HUDEP-2 (cell line): ENCODE results near the gene KRTAP13-2.

Source experiments
- DNase-seq, 76 experiments: peaks; one replicate each; lab custom pipeline; 2025; ENCODE audit not compliant: unreplicated experiment in 76 of 76; lab: John Stamatoyannopoulos, UW

The KRTAP13-2 gene, protein sequence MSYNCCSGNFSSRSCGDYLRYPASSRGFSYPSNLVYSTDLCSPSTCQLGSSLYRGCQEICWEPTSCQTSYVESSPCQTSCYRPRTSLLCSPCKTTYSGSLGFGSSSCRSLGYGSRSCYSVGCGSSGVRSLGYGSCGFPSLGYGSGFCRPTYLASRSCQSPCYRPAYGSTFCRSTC

DNA sequence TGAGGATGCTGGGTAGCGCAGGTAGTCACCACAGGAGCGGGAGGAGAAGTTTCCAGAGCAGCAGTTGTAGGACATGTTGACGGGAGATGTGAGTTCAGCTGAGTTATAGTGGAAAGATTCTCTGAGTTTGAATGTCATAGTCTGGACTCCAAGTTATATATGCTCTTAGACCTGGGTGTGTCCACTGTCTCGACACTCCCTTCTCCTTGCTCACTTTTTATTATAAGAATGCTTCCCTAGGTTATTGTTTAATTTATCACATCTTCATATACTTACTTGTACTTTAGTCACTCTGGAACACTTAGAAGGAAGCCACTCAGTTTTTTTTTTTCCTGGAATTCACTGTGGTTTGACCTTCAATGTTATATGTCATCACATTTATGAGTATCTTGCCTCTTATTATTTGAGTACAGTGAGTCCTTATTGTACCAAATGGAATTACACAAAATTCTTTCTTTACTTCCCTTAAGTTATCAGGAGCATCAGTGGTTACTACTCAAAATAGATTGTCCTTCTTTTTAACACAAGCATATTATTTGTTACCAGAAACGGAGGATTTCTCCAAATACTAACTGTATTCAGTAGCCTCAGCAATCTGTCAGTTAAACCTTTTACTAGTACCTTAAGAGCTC lies at the start of gene KRTAP13-2:
TSS of gene KRTAP13-2 (minus strand) at position 133 of the 632 bp plus-strand sequence. CDS start at position 75, 58 bp downstream.
- no peak for DNase-seq

DNA sequence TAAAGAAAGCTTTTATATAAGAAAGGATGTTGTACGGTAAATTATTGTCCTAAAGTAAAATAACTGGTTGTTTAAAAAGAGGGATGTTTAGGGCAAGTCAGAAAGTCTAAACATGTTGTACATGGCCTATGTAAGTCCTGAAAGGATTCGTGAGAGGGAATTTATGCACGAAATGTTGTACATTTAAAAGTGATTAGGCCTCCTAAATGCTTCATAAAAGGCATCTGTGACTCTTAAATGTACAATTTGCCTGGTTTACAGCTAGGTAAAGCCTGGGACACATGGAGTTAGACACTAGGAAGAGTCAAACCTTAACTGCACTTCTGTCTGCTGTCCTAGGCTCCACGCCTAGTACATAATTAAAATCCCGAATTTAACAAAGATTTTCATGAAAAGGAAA lies 43.9 kb upstream of the KRTAP13-2 start:
- DNase-seq = no peak

DNA sequence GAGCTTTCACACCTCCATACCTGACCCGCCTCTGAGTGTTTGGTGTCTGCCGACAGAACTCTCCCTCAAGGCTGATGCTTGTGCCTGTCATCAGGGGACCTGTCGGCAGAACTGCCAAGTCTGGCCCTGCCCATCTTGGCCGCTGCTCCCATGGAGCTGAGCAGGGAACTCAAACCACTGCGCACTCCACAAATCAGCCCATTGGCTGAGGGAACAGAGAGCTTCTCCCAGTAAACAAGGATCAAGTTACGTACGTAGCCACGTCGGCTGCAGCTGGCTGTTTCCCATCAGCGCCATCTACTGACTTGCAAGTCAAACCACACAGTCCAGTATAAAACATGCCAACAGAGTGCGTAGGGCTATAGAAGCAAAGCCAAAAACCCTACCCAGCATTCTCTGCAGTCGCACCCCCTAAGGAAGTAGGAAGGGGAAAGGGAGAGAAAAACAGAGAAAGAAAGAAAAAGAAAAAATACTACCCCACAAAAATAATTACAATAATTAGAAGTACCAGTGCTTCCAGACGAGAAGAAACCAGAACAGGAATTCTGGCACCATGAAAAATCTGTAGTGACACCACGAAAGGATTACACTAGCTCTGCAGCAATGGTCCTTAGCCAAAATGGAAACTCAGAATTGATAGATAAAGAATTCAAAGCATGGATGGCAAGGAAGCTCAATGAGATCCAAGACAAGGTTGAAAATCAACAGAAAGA lies 36.9 kb upstream of the KRTAP13-2 start:
- DNase-seq = peak in 11 of 76 experiments; percentile 1 to 45 (median 11)

DNA sequence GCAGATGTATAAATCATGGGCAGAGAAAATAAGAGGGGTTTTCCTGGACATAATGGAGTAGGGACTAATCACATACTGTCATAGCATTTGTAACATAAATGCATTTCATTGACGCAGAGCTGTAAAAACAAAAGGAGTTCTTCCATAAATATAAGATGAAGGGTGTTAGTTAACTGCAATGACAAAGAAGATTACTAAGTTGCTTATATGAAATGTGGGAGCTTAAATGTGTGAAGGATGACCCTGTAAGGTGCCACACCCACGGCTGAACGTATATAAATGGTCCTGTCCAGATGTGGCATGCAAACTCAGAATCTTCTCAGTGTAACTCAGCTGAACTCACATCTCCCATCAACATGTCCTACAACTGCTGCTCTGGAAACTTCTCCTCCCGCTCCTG lies 23.7 kb upstream of the KRTAP13-2 start, which contains the start of gene KRTAP13-1:
TSS of gene KRTAP13-1 (plus strand) at position 301 of the 400 bp plus-strand sequence. CDS start at position 357, 56 bp downstream.
- DNase-seq = no peak

DNA sequence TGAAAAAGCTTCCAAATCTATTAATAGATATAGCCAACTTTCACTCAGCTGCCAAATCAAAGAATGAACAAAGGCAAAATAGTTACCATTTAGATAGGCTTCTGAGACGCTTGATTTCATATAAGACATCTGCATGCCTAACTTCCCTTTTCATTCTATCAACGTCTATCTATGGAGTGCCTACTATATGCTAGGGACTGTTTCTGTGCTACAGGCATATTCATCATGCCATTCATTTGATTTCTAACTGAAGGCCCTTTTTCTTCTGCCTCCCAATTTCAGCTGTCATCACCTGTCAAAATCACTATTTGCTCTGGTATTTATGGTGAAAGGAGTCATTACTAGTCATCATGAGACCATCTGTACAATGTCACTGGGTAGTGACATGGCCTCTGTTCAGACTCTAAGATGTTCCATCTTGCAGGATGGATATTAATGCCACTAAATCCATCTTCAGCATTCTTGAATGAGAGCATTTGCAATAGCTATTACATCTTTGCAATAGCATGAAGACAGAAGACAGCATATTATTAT lies 19.5 kb upstream of the KRTAP13-2 start:
- no peak for DNase-seq

DNA sequence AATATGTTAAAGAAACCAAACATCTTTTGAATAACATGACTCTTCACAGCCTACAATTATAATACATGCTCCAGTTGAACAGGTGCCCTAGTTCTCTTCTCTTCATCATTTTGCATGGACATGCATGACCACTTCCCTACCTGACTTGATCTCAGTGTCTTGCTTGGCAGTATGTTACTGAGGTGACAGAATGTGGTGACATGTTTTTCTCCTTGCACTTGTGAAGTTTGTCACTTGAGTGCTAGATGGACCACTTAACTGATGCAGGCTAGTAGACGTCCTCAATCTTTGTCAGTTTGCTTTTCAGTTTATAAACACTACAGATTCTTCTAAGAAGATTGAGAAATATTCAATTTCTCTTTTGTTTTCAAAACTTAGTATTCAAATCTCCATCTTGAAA lies 10.1 kb upstream of the KRTAP13-2 start:
- DNase-seq = no peak

GRCh38 chr21:30355906-30356305 lies 16.2 kb downstream of the KRTAP13-2 start:
- no peak for DNase-seq

GRCh38 chr21:30354308-30355005 lies 17.6 kb downstream of the KRTAP13-2 start:
- no peak for DNase-seq

DNA sequence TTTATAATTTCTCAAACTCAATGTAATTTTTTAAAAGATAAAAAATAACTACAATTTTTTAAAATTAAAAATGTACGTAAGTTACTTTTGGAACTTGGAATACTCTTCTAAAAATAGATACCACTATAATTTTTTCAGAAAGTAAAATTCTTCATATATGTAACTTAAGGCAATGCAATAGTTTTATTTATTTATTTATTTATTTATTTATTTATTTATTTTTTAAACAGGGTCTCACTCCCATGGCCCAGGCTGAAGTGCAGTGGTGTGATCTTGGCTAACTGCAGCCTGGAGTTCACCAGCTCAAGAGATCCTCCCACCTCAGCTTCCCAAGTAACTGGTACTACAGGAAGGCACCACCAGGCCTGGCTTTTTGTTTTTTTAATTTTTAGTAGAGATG lies 20.5 kb downstream of the KRTAP13-2 start:
- DNase-seq = no peak

DNA sequence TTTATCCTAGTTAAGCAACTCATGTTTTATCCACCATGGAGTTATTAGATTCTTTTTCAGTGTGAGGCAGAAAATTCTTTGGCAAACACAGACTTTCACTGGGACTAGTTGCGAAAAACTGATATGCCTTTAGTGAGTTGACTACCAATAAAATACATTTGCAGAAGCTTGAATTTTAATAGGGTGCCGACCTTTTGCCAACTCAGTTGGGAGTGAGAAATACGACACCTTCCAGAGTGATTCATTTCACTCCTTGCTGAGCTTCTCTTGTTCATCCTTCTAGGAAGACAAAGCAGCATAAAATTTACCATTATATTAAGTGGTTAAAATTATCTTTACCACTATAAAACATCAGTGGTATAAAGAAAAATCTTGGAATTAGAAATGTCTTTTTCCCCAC lies 22.5 kb downstream of the KRTAP13-2 start:
- DNase-seq = no peak

GRCh38 chr21:30348506-30348905 lies 23.6 kb downstream of the KRTAP13-2 start, which contains the start of gene KRTAP23-1:
TSS of gene KRTAP23-1 (minus strand) at chr21:30348606. CDS start at chr21:30348606, 0 bp downstream.
- peak in 1 of 76 experiments; percentile 1 for DNase-seq

DNA sequence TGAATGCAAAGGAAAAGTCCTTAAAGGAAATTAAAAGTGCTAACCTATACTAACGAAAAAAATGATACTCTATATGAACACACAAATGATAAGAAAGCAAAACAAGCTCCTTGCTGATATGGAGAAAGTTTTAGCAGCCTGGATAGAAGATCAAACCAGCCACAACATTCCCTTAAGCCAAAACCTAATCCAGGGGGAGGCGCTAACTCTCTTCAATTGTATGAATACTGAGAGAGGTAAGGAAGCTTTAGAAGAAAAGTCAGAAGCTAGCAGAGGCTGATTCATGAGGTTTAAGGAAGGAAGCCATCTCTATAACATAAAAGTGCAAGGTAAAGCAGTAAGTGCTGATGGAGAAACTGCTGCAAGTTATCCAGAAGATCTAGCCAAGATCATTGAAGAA lies 27.1 kb downstream of the KRTAP13-2 start:
- no peak for DNase-seq

DNA sequence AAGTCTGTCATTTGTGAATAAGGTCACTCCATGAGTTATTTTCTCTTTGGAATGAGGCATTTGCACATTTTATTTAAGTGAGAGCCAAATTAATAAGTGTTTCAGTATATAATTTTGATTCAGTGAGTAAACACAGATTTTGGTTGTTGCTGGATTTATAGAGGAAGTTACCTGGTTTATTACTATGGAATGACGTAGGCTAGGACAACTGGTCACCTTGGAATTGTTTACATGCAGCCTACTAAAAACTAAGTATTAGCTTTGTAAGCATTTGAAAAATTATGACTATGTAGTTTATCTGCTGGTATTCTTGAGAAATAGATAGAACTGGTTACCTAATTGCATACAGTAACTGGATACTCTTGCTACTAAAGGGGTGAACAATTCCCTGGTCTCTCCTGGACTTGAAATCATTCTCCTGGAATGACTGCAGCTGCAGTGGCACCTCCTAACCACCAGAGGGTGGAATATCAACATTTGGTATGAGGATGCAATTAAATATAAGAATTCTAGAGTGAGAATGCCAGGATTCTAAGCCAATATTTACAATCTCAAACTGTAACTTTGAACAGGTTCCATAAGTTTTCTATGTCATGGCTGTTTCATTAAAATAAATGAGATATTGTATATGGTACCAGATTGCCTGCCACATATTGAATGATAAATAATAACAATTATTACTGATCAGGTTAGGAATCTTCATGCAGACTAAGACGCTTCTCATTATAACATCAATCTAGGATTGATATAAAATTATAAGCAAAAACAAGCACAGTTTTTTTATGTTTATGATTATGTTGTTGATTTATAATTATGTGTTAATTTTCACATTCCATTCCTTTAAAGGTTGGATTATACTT lies 31.1 kb downstream of the KRTAP13-2 start:
- peak in 17 of 76 experiments; percentile 1 to 41 (median 11) for DNase-seq

DNA sequence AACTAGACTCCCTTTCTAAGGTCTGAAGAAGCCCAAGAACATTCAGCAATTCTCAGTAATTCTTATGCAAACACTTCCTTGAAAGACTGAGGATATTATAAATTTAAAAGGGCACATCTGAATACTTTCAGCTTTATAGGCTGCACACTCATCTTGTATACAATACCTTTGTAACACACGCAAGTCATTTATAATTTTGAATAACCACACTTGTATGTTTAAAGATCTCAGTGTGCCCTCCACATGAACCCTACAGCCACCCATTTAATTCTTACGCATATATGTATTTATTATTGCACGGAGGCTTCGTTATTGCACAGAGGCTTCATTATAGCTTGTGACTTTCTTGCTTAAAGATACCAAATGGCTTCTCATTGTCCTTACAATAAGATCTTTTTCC lies 33.4 kb downstream of the KRTAP13-2 start:
- no peak for DNase-seq

GRCh38 chr21:30337772-30338171 lies 34.3 kb downstream of the KRTAP13-2 start:
- DNase-seq = no peak

DNA sequence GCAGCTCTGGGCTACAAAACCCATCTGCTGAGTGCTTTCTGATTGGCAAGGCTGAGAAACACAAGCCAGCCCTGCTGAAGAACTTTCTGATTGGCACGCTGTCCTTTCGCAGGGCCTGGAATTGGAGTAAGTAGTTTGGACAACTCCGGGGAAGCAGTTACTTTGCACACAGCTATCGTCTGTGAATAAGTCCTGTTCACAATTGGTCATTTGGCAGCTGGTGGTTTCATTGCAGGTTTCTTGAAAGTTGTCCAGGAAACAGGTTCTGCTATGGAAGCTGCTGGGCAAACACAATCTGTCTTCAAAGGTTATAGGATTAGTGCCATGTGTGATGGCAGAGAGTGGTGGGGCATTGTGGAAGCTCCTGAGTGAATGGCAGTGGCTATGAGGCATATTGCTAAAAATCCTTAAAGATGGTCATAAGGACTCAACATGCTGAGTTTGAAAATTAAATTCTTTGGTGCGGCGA lies 34.8 kb downstream of the KRTAP13-2 start, which contains the start of gene KRTAP27-1:
TSS of gene KRTAP27-1 (minus strand) at position 419 of the 469 bp plus-strand sequence. CDS start at position 393, 26 bp downstream.
- DNase-seq = no peak

- no peak for DNase-seq
Observed at GRCh38 chr21:30336596-30336995, 35.5 kb downstream of the KRTAP13-2 start.

GRCh38 chr21:30333736-30334135 lies 38.3 kb downstream of the KRTAP13-2 start:
- DNase-seq = no peak

DNA sequence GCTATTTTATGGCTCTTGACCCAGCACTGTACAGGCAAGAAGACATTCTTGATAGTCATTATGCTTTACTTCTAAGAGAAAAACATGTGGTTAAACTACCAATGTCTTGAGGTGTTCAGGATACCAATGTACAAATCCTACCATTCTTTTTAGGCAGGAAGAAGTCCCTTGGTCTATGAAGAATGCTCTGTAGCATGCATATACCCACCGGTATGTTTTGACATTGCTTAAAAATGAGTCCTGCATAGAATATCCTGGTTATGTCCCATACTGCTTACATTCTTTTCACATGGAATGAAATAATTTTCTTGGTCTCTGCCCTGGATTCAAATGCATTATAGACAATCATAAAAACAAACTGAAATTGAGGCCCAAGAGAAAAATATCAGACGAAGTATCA lies 39.4 kb downstream of the KRTAP13-2 start:
- DNase-seq = no peak
